ENCODE results near the gene MIGA1.
"Not testable (repeated sequence)": the region's sequence is repeated elsewhere in the genome, so short reads cannot be mapped to it uniquely, and the experiment has no call there.

Gene MIGA1

GRCh38 chr1:77802026-77802425 is 22.6 kb downstream of the MIGA1 start:
- DNase-seq, result no peak

GRCh38 chr1:77803371-77803770 is 23.9 kb downstream of the MIGA1 start:
- no peak for DNase-seq

GRCh38 chr1:77809787-77810462 is 30.5 kb downstream of the MIGA1 start:
- not testable (repeated sequence) for DNase-seq

- DNase-seq, result not testable (repeated sequence)
These were observed 32.1 kb downstream of the MIGA1 start for GRCh38 chr1:77811589-77811988.

GRCh38 chr1:77817368-77818209 is 38.1 kb downstream of the MIGA1 start:
- DNase-seq, result no peak

GRCh38 chr1:77820121-77820520 is 40.7 kb downstream of the MIGA1 start:
- DNase-seq, result no peak

- peak; percentile 72 for DNase-seq
These were observed 44.6 kb downstream of the MIGA1 start for GRCh38 chr1:77824079-77824478.

- no peak for DNase-seq
These were observed 45.2 kb downstream of the MIGA1 start for GRCh38 chr1:77824694-77825093.

GRCh38 chr1:77825131-77825709 is 45.8 kb downstream of the MIGA1 start:
- peak; percentile 61 for DNase-seq

- not testable (repeated sequence) for DNase-seq
These were observed 47.4 kb downstream of the MIGA1 start for GRCh38 chr1:77826851-77827250.

- DNase-seq, result no peak
These were observed 48.6 kb downstream of the MIGA1 start for GRCh38 chr1:77828098-77828497.

GRCh38 chr1:77829851-77830250 is 50.4 kb downstream of the MIGA1 start:
- no peak for DNase-seq

- no peak for DNase-seq
These were observed 51.5 kb downstream of the MIGA1 start for GRCh38 chr1:77830946-77831345.

GRCh38 chr1:77831566-77831965 is 52.1 kb downstream of the MIGA1 start:
- DNase-seq, result no peak

- peak; percentile 73 for DNase-seq
These were observed 52.7 kb downstream of the MIGA1 start for GRCh38 chr1:77831976-77832711.

GRCh38 chr1:77832901-77833300 is 53.5 kb downstream of the MIGA1 start:
- DNase-seq, result peak; percentile 96

- no peak for DNase-seq
These were observed 54.2 kb downstream of the MIGA1 start for GRCh38 chr1:77833521-77834100.

- peak; percentile 63 for DNase-seq
These were observed 55.4 kb downstream of the MIGA1 start for GRCh38 chr1:77834771-77835334.

GRCh38 chr1:77841574-77841973 is 62.1 kb downstream of the MIGA1 start:
- DNase-seq, result no peak

- DNase-seq, result no peak
These were observed 66.5 kb downstream of the MIGA1 start for GRCh38 chr1:77845951-77846350.

- no peak for DNase-seq
These were observed 67.5 kb downstream of the MIGA1 start for GRCh38 chr1:77846966-77847365.

GRCh38 chr1:77847621-77848080 is 68.2 kb downstream of the MIGA1 start:
- no peak for DNase-seq
